ENCODE results near the gene RPL7A.

The RPL7A gene

DNA sequence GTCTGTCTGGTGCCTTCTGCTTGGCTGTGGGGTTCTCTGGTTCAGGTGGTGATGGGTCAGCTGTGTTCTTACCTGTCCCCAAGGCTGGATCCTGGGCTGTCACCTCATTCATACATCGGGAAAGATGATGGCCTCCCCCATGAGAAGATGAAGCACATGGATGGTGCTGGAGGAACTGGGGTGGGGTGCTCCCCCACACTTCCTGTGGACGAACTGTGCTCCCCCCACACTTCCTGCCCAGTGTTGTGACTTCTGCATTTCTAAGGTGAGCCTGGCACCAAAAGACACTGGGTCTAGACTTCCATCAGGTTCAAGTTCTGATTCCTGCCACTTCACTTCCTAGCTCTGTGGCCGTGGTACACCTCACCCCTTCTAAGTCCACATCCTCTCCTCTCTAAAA, 7.8 kb upstream of the RPL7A start:
- DNase-seq (ENCODE audit: low read depth, low spot score), result no peak
- no peak overlapping the region for H3K4me3 ChIP-seq (ENCODE audit: low read length)
- no peaks in the 10 kb centered on the region for H3K27me3 ChIP-seq (ENCODE audit: control insufficient read depth, insufficient read depth, low read length)
- peaks cover 45% of the 10 kb centered on the region for H3K36me3 ChIP-seq (ENCODE audit: control insufficient read depth, insufficient read depth, low read length)
- no peak overlapping the region for H3K27ac ChIP-seq (ENCODE audit: low read length)
- H3K4me1 ChIP-seq (ENCODE audit: control insufficient read depth, insufficient read depth, low read length), result no peaks in the 10 kb centered on the region
- H3K9me3 ChIP-seq (ENCODE audit: control insufficient read depth, insufficient read depth, low read length), result no peaks in the 10 kb centered on the region
- WGBS (ENCODE audit: insufficient coverage, insufficient read length), result no CpG with 5 or more reads among the region's 3 CpGs

DNA sequence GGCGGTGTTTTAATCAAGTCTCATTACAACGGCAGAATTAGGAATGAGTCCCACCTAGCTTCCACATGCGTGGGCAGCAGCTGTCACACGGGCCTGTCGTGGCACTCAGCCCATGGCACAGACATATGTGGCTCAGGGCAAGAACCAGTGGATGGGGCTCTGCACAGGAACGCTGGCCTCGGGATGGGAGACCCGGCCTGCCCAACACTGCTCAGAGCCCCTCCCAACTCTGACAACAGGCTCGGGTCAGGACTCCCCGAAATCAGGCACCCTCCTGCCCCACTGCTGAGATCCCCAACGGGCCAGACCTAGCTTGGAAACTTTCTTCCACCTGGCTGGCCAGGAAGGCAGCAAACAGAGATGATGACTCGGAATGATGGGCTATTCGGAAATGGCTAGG, 7.1 kb upstream of the RPL7A start:
- Histone ChIP-seq H3K4me1 (ENCODE audit: control insufficient read depth, insufficient read depth, low read length) (no peaks in the 10 kb centered on the region), H3K27ac (ENCODE audit: low read length) (no peak overlapping the region), H3K9me3 (ENCODE audit: control insufficient read depth, insufficient read depth, low read length) (no peaks in the 10 kb centered on the region), H3K4me3 (ENCODE audit: low read length) (no peak overlapping the region), H3K27me3 (ENCODE audit: control insufficient read depth, insufficient read depth, low read length) (no peaks in the 10 kb centered on the region), H3K36me3 (ENCODE audit: control insufficient read depth, insufficient read depth, low read length) (peaks cover 51% of the 10 kb centered on the region)
- no CpG with 5 or more reads among the region's 13 CpGs for WGBS (ENCODE audit: insufficient coverage, insufficient read length)
- DNase-seq (ENCODE audit: low read depth, low spot score), result no peak

DNA sequence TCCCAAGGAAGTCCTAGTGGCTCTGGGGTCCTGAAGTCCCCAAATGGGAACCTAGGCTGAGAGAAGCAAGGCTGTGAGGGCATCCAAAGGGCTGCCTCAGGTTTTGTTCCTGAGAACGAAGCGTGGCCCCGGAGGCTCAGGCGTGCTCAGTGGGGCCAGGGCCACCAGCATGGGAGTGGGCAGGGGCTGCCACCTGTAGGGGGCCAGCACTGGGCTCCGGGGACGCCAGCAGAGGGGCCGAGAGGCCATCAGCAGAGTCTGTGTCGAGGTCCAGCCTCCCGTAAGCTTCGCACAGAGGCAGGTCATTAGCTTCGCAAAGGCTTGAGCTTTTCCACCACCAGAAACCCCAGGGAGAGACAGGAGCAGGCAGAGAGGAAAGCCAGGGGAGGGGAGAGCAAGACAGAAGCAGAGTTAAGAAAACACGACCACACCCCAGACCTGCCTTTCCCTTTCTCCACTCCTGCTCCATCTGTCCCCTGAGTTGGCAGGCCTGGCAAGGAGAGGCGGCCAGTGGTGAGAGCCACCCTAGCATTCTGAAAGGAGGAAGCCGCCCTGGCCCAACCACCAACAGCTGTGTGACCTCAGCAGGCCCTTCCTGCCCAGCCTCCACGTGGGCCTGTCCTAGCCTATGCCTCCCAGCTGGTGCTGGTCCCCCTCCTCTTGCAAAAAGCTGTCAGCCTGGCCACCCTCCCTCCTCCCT, 6.5 kb upstream of the RPL7A start:
- H3K27ac ChIP-seq (ENCODE audit: low read length), result no peak overlapping the region
- WGBS (ENCODE audit: insufficient coverage, insufficient read length), result no CpG with 5 or more reads among the region's 15 CpGs
- H3K9me3 ChIP-seq (ENCODE audit: control insufficient read depth, insufficient read depth, low read length), result no peaks in the 10 kb centered on the region
- H3K4me1 ChIP-seq (ENCODE audit: control insufficient read depth, insufficient read depth, low read length), result peaks cover 2% of the 10 kb centered on the region; the same call in 1 of the 2 replicates
- no peaks in the 10 kb centered on the region for H3K27me3 ChIP-seq (ENCODE audit: control insufficient read depth, insufficient read depth, low read length)
- no peak for DNase-seq (ENCODE audit: low read depth, low spot score)
- peaks cover 52% of the 10 kb centered on the region for H3K36me3 ChIP-seq (ENCODE audit: control insufficient read depth, insufficient read depth, low read length)
- H3K4me3 ChIP-seq (ENCODE audit: low read length), result no peak overlapping the region

DNA sequence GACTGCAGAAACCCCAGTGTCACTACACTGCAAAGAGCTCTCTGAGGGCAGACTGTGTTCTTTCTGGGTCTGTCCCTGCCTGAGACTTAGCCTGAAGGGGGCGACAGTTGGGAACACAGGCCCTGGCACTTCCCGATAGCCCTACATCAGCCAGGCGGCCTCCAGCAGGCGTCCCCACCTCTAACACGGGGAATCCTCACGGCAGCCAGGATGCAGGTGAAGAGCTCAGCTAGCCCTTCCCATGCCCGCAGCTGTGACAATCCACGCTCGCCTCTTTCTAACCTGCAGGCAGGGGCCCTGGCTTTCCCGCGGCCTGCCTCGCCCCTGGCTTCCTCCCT, 6.0 kb upstream of the RPL7A start:
- Histone ChIP-seq H3K27me3 (ENCODE audit: control insufficient read depth, insufficient read depth, low read length) (no peaks in the 10 kb centered on the region), H3K9me3 (ENCODE audit: control insufficient read depth, insufficient read depth, low read length) (no peaks in the 10 kb centered on the region), H3K4me3 (ENCODE audit: low read length) (no peak overlapping the region), H3K27ac (ENCODE audit: low read length) (no peak overlapping the region), H3K36me3 (ENCODE audit: control insufficient read depth, insufficient read depth, low read length) (peaks cover 52% of the 10 kb centered on the region), H3K4me1 (ENCODE audit: control insufficient read depth, insufficient read depth, low read length) (peaks cover 2% of the 10 kb centered on the region; the same call in 1 of the 2 replicates)
- DNase-seq (ENCODE audit: low read depth, low spot score), result no peak
- whole genome bisulfite sequencing (ENCODE audit: insufficient coverage, insufficient read length), result no CpG with 5 or more reads among the region's 12 CpGs

DNA sequence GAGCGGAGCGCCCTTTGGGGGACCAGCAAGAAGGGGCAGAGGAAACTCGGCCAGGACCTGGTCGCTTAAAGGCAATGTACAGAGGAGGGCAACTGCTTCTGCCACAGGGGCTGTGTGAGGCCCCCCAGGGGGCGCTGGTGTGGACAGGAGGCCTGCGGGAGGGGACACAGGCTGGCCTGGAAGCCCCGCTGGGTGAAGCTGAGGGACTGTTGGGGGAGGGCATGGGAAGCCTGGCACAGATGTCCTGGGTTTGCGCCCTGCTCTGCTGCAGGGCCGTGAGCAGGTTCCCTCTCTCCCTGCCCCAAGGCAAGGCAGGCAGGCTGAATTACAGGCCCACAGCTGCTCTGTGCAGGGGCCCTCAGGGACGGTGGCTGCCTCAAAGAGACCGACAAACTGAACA, 5.4 kb upstream of the RPL7A start:
- DNase-seq (ENCODE audit: low read depth, low spot score), result no peak
- Histone ChIP-seq H3K4me1 (ENCODE audit: control insufficient read depth, insufficient read depth, low read length) (peaks cover 2% of the 10 kb centered on the region; the same call in 1 of the 2 replicates), H3K27me3 (ENCODE audit: control insufficient read depth, insufficient read depth, low read length) (no peaks in the 10 kb centered on the region), H3K27ac (ENCODE audit: low read length) (no peak overlapping the region), H3K4me3 (ENCODE audit: low read length) (no peak overlapping the region), H3K36me3 (ENCODE audit: control insufficient read depth, insufficient read depth, low read length) (peaks cover 52% of the 10 kb centered on the region), H3K9me3 (ENCODE audit: control insufficient read depth, insufficient read depth, low read length) (no peaks in the 10 kb centered on the region)
- WGBS (ENCODE audit: insufficient coverage, insufficient read length), result no CpG with 5 or more reads among the region's 11 CpGs

DNA sequence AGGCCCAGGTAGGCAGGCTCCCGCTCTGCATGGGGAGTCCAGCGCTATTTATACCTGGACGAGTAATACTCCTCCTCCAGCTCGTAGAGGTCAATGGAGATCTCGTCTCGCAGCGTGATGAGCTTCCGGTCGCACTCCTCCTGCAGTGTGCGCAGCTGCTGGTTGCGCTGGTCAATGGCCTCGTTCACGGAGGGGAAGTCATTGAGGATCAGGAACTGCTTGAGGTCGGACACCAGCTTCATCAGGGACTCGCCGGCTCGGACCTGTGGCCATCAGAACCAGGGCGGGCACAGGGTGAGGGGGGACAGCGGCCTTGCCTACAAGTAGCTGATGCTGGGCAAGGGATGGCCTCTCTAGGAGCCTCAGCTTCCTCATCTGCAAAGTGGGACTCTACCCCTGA, 3.9 kb upstream of the RPL7A start:
- no peak for DNase-seq (ENCODE audit: low read depth, low spot score)
- Histone ChIP-seq H3K9me3 (ENCODE audit: control insufficient read depth, insufficient read depth, low read length) (no peaks in the 10 kb centered on the region), H3K4me3 (ENCODE audit: low read length) (no peak overlapping the region), H3K4me1 (ENCODE audit: control insufficient read depth, insufficient read depth, low read length) (peaks cover 2% of the 10 kb centered on the region; the same call in 1 of the 2 replicates), H3K36me3 (ENCODE audit: control insufficient read depth, insufficient read depth, low read length) (peaks cover 54% of the 10 kb centered on the region), H3K27me3 (ENCODE audit: control insufficient read depth, insufficient read depth, low read length) (no peaks in the 10 kb centered on the region), H3K27ac (ENCODE audit: low read length) (no peak overlapping the region)
- WGBS (ENCODE audit: insufficient coverage, insufficient read length), result no CpG with 5 or more reads among the region's 19 CpGs

DNA sequence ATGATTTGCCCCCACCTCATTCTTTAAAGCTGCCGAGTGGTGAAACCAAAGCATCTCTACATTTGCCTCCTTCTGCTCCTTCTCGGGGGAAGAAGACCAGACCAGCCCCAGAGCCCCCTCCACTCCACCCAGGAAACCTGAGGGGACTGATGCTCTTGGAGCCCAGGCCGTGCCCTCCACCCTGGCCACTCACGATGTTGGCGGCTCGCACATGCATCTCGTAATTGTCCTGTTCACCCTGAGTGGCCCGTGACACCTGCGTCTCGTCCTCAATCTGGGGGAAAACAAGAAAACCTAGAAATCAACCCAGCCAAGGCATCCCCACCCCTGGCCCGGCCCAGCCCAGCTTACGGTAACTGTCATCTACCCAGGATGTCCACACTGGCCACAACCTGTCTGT, 3.0 kb upstream of the RPL7A start:
- peaks cover 62% of the 10 kb centered on the region for H3K36me3 ChIP-seq (ENCODE audit: control insufficient read depth, insufficient read depth, low read length)
- no peaks in the 10 kb centered on the region for H3K9me3 ChIP-seq (ENCODE audit: control insufficient read depth, insufficient read depth, low read length)
- DNase-seq (ENCODE audit: low read depth, low spot score), result no peak
- H3K27ac ChIP-seq (ENCODE audit: low read length), result no peak overlapping the region
- peaks cover 2% of the 10 kb centered on the region; the same call in 1 of the 2 replicates for H3K4me1 ChIP-seq (ENCODE audit: control insufficient read depth, insufficient read depth, low read length)
- no peaks in the 10 kb centered on the region for H3K27me3 ChIP-seq (ENCODE audit: control insufficient read depth, insufficient read depth, low read length)
- H3K4me3 ChIP-seq (ENCODE audit: low read length), result no peak overlapping the region
- no CpG with 5 or more reads among the region's 12 CpGs for WGBS (ENCODE audit: insufficient coverage, insufficient read length)

DNA sequence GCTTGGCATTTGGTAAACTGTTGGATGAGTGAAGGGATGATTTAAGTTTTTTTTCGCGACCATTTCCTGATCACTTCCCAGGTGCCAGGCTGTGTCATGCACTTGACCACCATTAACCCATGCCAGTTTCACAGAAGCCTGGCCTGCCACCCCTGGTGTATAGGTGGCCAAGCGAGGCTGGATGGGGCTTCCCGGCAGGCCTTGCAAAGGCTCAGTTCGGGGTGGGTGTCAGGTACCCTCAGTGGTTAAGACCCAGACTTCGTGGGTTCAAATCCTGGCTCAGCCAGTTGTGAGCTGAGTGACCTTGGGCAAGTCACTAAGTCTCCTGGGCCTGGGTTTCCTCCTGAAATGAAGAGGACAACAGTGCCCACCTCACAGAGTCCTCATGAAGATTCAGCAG, 2.4 kb upstream of the RPL7A start:
- no peak overlapping the region for H3K27ac ChIP-seq (ENCODE audit: low read length)
- WGBS (ENCODE audit: insufficient coverage, insufficient read length), result no CpG with 5 or more reads among the region's 6 CpGs
- H3K36me3 ChIP-seq (ENCODE audit: control insufficient read depth, insufficient read depth, low read length), result peaks cover 62% of the 10 kb centered on the region
- DNase-seq (ENCODE audit: low read depth, low spot score), result no peak
- H3K4me3 ChIP-seq (ENCODE audit: low read length), result no peak overlapping the region
- no peaks in the 10 kb centered on the region for H3K27me3 ChIP-seq (ENCODE audit: control insufficient read depth, insufficient read depth, low read length)
- H3K4me1 ChIP-seq (ENCODE audit: control insufficient read depth, insufficient read depth, low read length), result peaks cover 2% of the 10 kb centered on the region; the same call in 1 of the 2 replicates
- no peaks in the 10 kb centered on the region for H3K9me3 ChIP-seq (ENCODE audit: control insufficient read depth, insufficient read depth, low read length)

DNA sequence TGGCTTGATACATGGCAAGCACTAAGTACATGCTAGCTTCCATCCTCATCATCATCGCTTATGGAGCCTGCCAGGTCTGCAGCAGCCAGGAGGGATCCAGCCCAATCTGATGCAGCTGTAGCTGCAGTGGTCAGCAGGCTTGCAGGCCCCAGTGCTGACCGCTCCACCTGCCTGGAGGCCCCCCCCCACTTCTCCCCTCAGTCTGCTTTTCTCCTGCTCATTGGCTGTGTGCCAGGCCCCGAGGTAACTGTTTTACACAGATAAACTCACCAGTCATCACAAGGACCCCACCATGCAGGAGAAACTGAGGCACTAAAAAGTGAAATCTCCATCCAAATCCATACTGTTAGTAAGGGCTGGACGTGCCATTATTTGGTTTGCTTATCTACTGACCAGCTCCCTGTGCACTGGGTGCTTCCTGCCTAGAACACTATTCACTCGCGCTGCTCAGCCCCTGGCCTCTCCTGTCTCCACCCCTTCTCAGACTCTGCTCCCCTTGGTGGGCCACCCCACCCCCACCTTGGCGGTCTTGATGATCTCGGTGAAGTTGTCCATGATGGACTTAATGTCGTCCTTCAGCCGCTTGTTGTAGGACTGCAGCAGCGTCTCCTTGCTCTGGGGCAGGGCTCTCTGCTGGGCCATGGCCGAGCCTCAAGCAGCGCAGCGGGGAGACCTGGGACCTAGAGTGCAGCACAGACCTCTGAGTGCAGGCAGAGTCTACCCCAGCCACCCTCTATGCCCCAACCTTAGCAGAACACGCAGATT, 1.8 kb upstream of the RPL7A start:
- Histone ChIP-seq H3K27me3 (ENCODE audit: control insufficient read depth, insufficient read depth, low read length) (no peaks in the 10 kb centered on the region), H3K4me3 (ENCODE audit: low read length) (peak overlapping the region; percentile 99; the same call in 1 of the 2 replicates), H3K4me1 (ENCODE audit: control insufficient read depth, insufficient read depth, low read length) (peaks cover 2% of the 10 kb centered on the region; the same call in 1 of the 2 replicates), H3K36me3 (ENCODE audit: control insufficient read depth, insufficient read depth, low read length) (peaks cover 57% of the 10 kb centered on the region), H3K9me3 (ENCODE audit: control insufficient read depth, insufficient read depth, low read length) (no peaks in the 10 kb centered on the region), H3K27ac (ENCODE audit: low read length) (no peak overlapping the region)
- WGBS (ENCODE audit: insufficient coverage, insufficient read length), result no CpG with 5 or more reads among the region's 15 CpGs
- no peak for DNase-seq (ENCODE audit: low read depth, low spot score)

DNA sequence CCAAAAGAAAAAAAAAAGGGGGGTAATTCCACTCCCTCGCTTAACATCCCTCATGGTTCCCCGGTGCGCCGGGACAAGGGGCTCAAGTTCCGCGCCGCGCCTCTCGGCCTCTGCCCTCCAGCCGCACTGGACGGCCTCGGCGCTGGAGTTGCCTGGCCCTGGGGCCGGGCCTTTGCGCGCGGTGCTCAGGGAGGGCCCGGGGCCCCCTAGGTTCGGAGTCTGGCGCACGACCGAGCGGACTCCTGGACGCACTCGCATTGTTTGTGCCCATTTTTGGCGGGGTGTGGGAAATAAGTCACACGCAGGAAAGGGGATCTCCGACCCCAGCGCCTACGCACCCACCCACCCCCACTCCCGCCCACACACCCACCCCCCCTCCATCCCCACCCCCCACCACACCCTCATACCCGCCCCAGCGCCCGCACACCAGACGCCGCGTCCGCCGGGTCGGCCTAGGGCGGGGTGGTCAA, 468 bp upstream of the RPL7A start:
- Histone ChIP-seq H3K27me3 (ENCODE audit: control insufficient read depth, insufficient read depth, low read length) (no peaks in the 10 kb centered on the region), H3K4me3 (ENCODE audit: low read length) (peak overlapping the region; percentile 99), H3K36me3 (ENCODE audit: control insufficient read depth, insufficient read depth, low read length) (peaks cover 58% of the 10 kb centered on the region), H3K27ac (ENCODE audit: low read length) (no peak overlapping the region), H3K4me1 (ENCODE audit: control insufficient read depth, insufficient read depth, low read length) (peaks cover 2% of the 10 kb centered on the region; the same call in 1 of the 2 replicates), H3K9me3 (ENCODE audit: control insufficient read depth, insufficient read depth, low read length) (no peaks in the 10 kb centered on the region)
- no CpG with 5 or more reads among the region's 41 CpGs for WGBS (ENCODE audit: insufficient coverage, insufficient read length)
- no peak for DNase-seq (ENCODE audit: low read depth, low spot score)
